Endodermal cell (in vitro differentiated cells): Measurements from ENCODE around the gene ATP2A2. TPM values are rescaled to one million over a fixed set of nuclear protein-coding genes. Genes with fewer than 3 reads are reported as not detected.

Experiments used
- DNase-seq: peaks from one replicate; pipeline ENCODE4 v3.0.0-alpha.2; 2017
- H3K27ac ChIP-seq: 2 replicates; pipeline ENCODE4 v1.5.1; 2013; ENCODE audit warnings: mild to moderate bottlenecking, low read depth, low read length, moderate library complexity
- H3K27me3 ChIP-seq: 2 replicates; pipeline ENCODE4 v1.6.1; 2013; ENCODE audit warnings: mild to moderate bottlenecking, low read length, moderate library complexity; ENCODE audit not compliant: insufficient read depth, control insufficient read depth, poor library complexity, severe bottlenecking
- H3K36me3 ChIP-seq: 2 replicates; pipeline ENCODE4 v1.7.0; 2013; ENCODE audit warnings: mild to moderate bottlenecking, low read length, moderate library complexity; ENCODE audit not compliant: control insufficient read depth, insufficient read depth
- H3K4me1 ChIP-seq: one replicate; pipeline ENCODE4 v1.7.0; 2013; ENCODE audit warnings: low read length; ENCODE audit not compliant: control insufficient read depth, insufficient read depth
- H3K4me3 ChIP-seq: 2 replicates; pipeline ENCODE4 v1.5.1; 2013; ENCODE audit warnings: mild to moderate bottlenecking, low read length, moderate library complexity
- H3K9ac ChIP-seq: 2 replicates; pipeline ENCODE4 v1.6.1; 2013; ENCODE audit warnings: mild to moderate bottlenecking, low read length, moderate library complexity; ENCODE audit not compliant: poor library complexity, severe bottlenecking; ENCODE audit errors: extremely low read depth
- H3K9me3 ChIP-seq: 2 replicates; pipeline ENCODE4 v1.6.1; 2013; ENCODE audit warnings: mild to moderate bottlenecking, low read length, moderate library complexity; ENCODE audit not compliant: control insufficient read depth
- H3K27ac Mint-ChIP-seq: 2 replicates; pipeline ENCODE4 v1.8.0; 2020; ENCODE audit warnings: mixed read lengths
- H3K27me3 Mint-ChIP-seq: 2 replicates; pipeline ENCODE4 v1.8.0; 2021; ENCODE audit warnings: mild to moderate bottlenecking, mixed read lengths; ENCODE audit not compliant: insufficient read depth
- H3K36me3 Mint-ChIP-seq: 2 replicates; pipeline ENCODE4 v1.8.0; 2020; ENCODE audit warnings: low read depth, mixed read lengths
- H3K4me1 Mint-ChIP-seq: 2 replicates; pipeline ENCODE4 v1.8.0; 2020; ENCODE audit warnings: mixed read lengths
- H3K4me3 Mint-ChIP-seq: 2 replicates; pipeline ENCODE4 v1.8.0; 2020; ENCODE audit warnings: mild to moderate bottlenecking, moderate library complexity, mixed read lengths
- H3K9me3 Mint-ChIP-seq: 2 replicates; pipeline ENCODE4 v1.8.0; 2020; ENCODE audit warnings: mild to moderate bottlenecking, mixed read lengths
- CTCF ChIP-seq: fragments of 200-600 bp; sonication (generic); conservative IDR thresholded peaks from 2 replicates; pipeline ENCODE4 v1.5.0; 2021; ENCODE audit warnings: antibody characterized with exemption, mild to moderate bottlenecking
- WGBS, 2 experiments: methylation state at CpG; one replicate each; pipeline versions ENCODE4 v1.1.5 to v1.1.7; 2013; ENCODE audit warnings: missing lambda C conversion rate in 2 of 2, mixed read lengths in 1 of 2; ENCODE audit not compliant: insufficient coverage in 1 of 2, insufficient read length in 1 of 2; 5-methylcytosine and 5-hydroxymethylcytosine counted together
- total RNA-seq, 2 donors: library from RNA; stranded (reverse); fragmentation: NEBNext Ultra II Directional in 1 of 2; extraction: Animal tissue kit (Norgen Biotek cat#: 25700) in 1 of 2; gene quantifications; 2 replicates in 1 of 2; 3 replicates in 1 of 2; pipeline ENCODE4 v1.2.1, GENCODE V29; 2021

ATP2A2 gene
- total RNA-seq, 2 donors from 2014 or later: 151 to 235 TPM

- 96 to 100% methylated on average over 2 to 4 of the region's 4 CpGs for WGBS, 2 experiments
- Histone ChIP-seq H3K27ac (peak overlapping the region; percentile 47), H3K4me3 (no peak overlapping the region), H3K9me3 (no peaks in the 10 kb centered on the region), H3K4me1 (no peaks in the 10 kb centered on the region), H3K36me3 (peaks cover 75% of the 10 kb centered on the region), H3K9ac (no peak overlapping the region), H3K27me3 (no peaks in the 10 kb centered on the region)
- Mint-ChIP-seq H3K27me3 (no peaks in the 10 kb centered on the region), H3K27ac (no peak overlapping the region), H3K9me3 (no peaks in the 10 kb centered on the region), H3K4me1 (no peaks in the 10 kb centered on the region), H3K36me3 (peaks cover 73% of the 10 kb centered on the region), H3K4me3 (no peak overlapping the region)
- no peak for TF ChIP-seq CTCF
- no peak for DNase-seq
Measured at GRCh38 chr12:110349096-110349495, 68.0 kb downstream of the ATP2A2 start.

- no peak for DNase-seq
- 93 to 96% methylated on average over 9 to 12 of the region's 12 CpGs for WGBS, 2 experiments
- no peak overlapping the region for H3K27ac Mint-ChIP-seq
- Histone ChIP-seq H3K9me3 (no peaks in the 10 kb centered on the region), H3K4me1 (no peaks in the 10 kb centered on the region), H3K36me3 (peaks cover 69% of the 10 kb centered on the region), H3K4me3 (no peak overlapping the region), H3K9ac (no peak overlapping the region), H3K27ac (peak overlapping the region; percentile 47), H3K27me3 (no peaks in the 10 kb centered on the region)
- peaks cover 67% of the 10 kb centered on the region for H3K36me3 Mint-ChIP-seq
- TF ChIP-seq CTCF: no peak
- H3K4me1 Mint-ChIP-seq: no peaks in the 10 kb centered on the region
- H3K4me3 Mint-ChIP-seq: no peak overlapping the region
- H3K9me3 Mint-ChIP-seq: no peaks in the 10 kb centered on the region
- no peaks in the 10 kb centered on the region for H3K27me3 Mint-ChIP-seq
Measured at GRCh38 chr12:110349514-110350151, 68.6 kb downstream of the ATP2A2 start.

DNA sequence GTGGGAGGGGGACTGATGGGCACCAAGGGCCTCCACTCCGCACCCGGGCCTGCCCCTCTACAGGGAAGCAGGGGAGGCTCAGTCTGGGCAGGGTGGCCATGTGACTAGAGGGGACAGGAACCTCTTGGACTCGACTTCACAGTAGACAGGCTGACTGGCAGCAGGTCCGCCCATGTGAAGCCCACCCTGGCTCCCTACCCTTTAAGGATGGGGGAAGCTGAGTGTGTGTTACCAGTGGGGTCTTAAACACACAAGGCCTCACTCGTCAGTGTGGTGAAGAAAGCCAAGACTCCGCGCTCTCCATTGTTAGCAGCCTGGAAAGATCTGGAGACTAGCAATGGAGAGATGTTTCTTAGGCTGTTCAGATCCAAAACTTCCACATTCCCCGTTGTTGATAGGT lies 70.1 kb downstream of the ATP2A2 start:
- Histone ChIP-seq H3K9ac (no peak overlapping the region), H3K4me1 (no peaks in the 10 kb centered on the region), H3K27ac (no peak overlapping the region), H3K27me3 (no peaks in the 10 kb centered on the region), H3K36me3 (peaks cover 54% of the 10 kb centered on the region), H3K4me3 (no peak overlapping the region), H3K9me3 (no peaks in the 10 kb centered on the region)
- no peak overlapping the region for H3K27ac Mint-ChIP-seq
- peaks cover 53% of the 10 kb centered on the region for H3K36me3 Mint-ChIP-seq
- TF ChIP-seq CTCF: no peak
- 100% methylated on average over 3 to 8 of the region's 8 CpGs for WGBS, 2 experiments
- H3K4me3 Mint-ChIP-seq: no peak overlapping the region
- H3K4me1 Mint-ChIP-seq: no peaks in the 10 kb centered on the region
- no peak for DNase-seq
- H3K27me3 Mint-ChIP-seq: no peaks in the 10 kb centered on the region
- no peaks in the 10 kb centered on the region for H3K9me3 Mint-ChIP-seq
